Activated T-helper 1 cell treated with anti-CD3 and anti-CD28 coated beads, Interleukin-2, amount 50 U/mL, for 16 hours (primary cell): ENCODE results near the gene CELF1.
A peak's percentile ranks its signal among the peaks of the same experiment; 100 is the strongest.

Source experiments
- DNase-seq, 2 donors: peaks; one replicate each; pipeline ENCODE4 v3.0.0-alpha.2; 2020; ENCODE audit warnings: low read depth in 1 of 2, low spot score in 1 of 2

CELF1 gene

GRCh38 chr11:47426062-47426956 lies 126.6 kb downstream of the CELF1 start, which contains the start of gene PSMC3:
Gene PSMC3 (minus strand): TSS chr11:47426439. CDS start chr11:47426279, 160 bp downstream.
- peak; percentile 97 to 98 for DNase-seq

- no peak for DNase-seq
These were observed 127.3 kb downstream of the CELF1 start for GRCh38 chr11:47425611-47426010.

- no peak for DNase-seq
These were observed 134.3 kb downstream of the CELF1 start for GRCh38 chr11:47418454-47419259.

GRCh38 chr11:47417712-47418111 lies 135.2 kb downstream of the CELF1 start:
- DNase-seq, result no peak

GRCh38 chr11:47415949-47416472 lies 136.9 kb downstream of the CELF1 start:
- DNase-seq, result no peak
